Right atrium auricular region (tissue), 2 donors: Measurements from ENCODE around the gene PRRT2. TPM values are rescaled to one million over a fixed set of nuclear protein-coding genes. Genes with fewer than 3 reads are reported as not detected.

Experiments
- DNase-seq: peaks from one replicate; pipeline ENCODE4 v3.0.0-alpha.2; 2019; ENCODE audit warnings: low spot score
- H3K27ac ChIP-seq, 2 donors: fragments of 200-600 bp; sonication (generic); 1 replicate in 1 of 2; 2 replicates in 1 of 2; pipeline ENCODE4 v1.5.1; 2016 to 2019
- H3K27me3 ChIP-seq, 2 donors: fragments of 200-600 bp; sonication (generic); one replicate each; pipeline versions ENCODE4 v1.5.1 to v1.6.0; 2017 to 2019
- H3K36me3 ChIP-seq: fragments of 200-600 bp; sonication (generic); one replicate; pipeline ENCODE4 v1.5.1; 2016
- H3K4me1 ChIP-seq, 2 donors: fragments of 200-600 bp; sonication (generic); one replicate each; pipeline versions ENCODE4 v1.5.1 to v1.6.0; 2017 to 2019
- H3K4me3 ChIP-seq, 2 donors: fragments of 200-600 bp; sonication (generic); 1 replicate in 1 of 2; 2 replicates in 1 of 2; pipeline ENCODE4 v1.5.1; 2017 to 2019; ENCODE audit warnings: mild to moderate bottlenecking in 1 of 2, moderate library complexity in 1 of 2
- H3K9me3 ChIP-seq, 2 donors: fragments of 200-600 bp; sonication (generic); one replicate each; pipeline ENCODE4 v1.5.1; 2019
- total RNA-seq, 2 donors: library from RNA; depleted of rRNA; stranded (reverse); fragments of >200 nt; gene quantifications; one replicate each; pipeline ENCODE4 v1.1.0, GENCODE V29; 2016
- TF ChIP-seq, protein P1 (sequence below), 2 donors: fragments of 200-600 bp; sonication (generic); IDR thresholded peaks; one replicate each; pipeline ENCODE4 v1.5.1; 2019; ENCODE audit warnings: antibody characterized with exemption in 2 of 2

Gene PRRT2
- total RNA-seq, 2 donors from 2014 or later = 0.51 to 0.52 TPM

DNA sequence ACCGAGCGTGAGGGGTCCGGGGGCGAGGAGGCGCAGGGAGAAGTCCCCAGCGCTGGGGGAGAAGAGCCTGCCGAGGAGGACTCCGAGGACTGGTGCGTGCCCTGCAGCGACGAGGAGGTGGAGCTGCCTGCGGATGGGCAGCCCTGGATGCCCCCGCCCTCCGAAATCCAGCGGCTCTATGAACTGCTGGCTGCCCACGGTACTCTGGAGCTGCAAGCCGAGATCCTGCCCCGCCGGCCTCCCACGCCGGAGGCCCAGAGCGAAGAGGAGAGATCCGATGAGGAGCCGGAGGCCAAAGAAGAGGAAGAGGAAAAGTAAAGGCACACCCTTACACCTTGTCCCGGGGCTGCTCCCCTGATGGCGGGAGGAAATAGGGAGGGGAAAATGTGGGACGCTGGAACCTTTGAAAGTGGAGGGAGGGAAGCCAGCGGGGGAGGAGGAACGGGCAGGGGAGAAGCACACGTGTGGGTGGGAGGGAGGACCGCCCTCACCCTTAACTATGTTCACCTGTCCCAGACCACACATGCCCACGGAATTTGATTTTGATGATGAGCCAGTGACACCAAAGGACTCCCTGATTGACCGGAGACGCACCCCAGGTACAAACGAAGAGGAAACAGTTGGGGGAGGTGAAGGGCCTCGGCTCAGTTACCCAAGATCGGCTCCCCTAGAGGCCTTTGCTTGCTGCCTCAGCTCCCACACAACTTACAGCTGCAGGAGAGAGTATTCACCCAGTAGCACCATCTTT is 4.9 kb downstream of the PRRT2 start:
- no peaks in the 10 kb centered on the region for H3K27me3 ChIP-seq
- H3K4me1 ChIP-seq = peaks cover 0 to 74% of the 10 kb centered on the region in 2 donors
- TF ChIP-seq, protein P1, sequence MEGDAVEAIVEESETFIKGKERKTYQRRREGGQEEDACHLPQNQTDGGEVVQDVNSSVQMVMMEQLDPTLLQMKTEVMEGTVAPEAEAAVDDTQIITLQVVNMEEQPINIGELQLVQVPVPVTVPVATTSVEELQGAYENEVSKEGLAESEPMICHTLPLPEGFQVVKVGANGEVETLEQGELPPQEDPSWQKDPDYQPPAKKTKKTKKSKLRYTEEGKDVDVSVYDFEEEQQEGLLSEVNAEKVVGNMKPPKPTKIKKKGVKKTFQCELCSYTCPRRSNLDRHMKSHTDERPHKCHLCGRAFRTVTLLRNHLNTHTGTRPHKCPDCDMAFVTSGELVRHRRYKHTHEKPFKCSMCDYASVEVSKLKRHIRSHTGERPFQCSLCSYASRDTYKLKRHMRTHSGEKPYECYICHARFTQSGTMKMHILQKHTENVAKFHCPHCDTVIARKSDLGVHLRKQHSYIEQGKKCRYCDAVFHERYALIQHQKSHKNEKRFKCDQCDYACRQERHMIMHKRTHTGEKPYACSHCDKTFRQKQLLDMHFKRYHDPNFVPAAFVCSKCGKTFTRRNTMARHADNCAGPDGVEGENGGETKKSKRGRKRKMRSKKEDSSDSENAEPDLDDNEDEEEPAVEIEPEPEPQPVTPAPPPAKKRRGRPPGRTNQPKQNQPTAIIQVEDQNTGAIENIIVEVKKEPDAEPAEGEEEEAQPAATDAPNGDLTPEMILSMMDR (IDR thresholded peaks at IDR 0.05) = no peak
- DNase-seq = peak; percentile 77
- H3K27ac ChIP-seq = peak overlapping the region; percentile 94
- no peaks in the 10 kb centered on the region for H3K9me3 ChIP-seq
- peaks cover 10% of the 10 kb centered on the region for H3K36me3 ChIP-seq
- H3K4me3 ChIP-seq = peak overlapping the region; percentile 65 to 84

DNA sequence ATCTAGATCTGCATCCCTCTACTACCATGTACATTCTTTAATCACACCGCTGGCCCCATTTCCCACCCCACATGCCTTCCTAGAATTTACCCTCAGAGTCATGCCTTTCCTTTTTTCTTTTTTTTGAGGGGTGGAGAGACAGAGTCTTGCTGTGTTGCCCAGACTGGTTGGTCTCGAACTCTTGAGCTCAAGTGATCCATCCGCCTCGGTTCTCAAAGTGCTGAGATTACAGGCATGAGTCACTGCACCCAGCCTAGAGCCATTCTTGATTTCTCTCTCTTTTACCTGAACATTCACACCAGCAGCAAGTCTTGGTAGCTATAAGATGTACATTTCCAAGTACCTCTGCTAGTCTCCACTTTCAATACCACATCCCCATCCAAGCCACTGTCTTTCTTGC is 6.1 kb downstream of the PRRT2 start:
- Histone ChIP-seq H3K4me1 (peaks cover 0 to 73% of the 10 kb centered on the region in 2 donors), H3K9me3 (no peaks in the 10 kb centered on the region), H3K36me3 (peaks cover 10% of the 10 kb centered on the region), H3K4me3 (no peak overlapping the region), H3K27ac (no peak overlapping the region), H3K27me3 (no peaks in the 10 kb centered on the region)
- DNase-seq = no peak
- TF ChIP-seq, protein P1 (IDR thresholded peaks at IDR 0.05) = no peak

DNA sequence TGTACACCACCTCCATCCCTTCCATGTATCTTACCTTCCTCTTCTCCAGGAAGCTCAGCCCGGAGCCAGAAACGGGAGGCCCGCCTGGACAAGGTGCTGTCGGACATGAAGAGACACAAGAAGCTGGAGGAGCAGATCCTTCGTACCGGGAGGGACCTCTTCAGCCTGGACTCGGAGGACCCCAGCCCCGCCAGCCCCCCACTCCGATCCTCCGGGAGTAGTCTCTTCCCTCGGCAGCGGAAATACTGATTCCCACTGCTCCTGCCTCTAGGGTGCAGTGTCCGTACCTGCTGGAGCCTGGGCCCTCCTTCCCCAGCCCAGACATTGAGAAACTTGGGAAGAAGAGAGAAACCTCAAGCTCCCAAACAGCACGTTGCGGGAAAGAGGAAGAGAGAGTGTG is 7.5 kb downstream of the PRRT2 start:
- H3K4me1 ChIP-seq = peaks cover 0 to 76% of the 10 kb centered on the region in 2 donors
- peak overlapping the region in 1 of 2 donors; percentile 84 for H3K27ac ChIP-seq
- H3K4me3 ChIP-seq = no peak overlapping the region
- no peaks in the 10 kb centered on the region for H3K27me3 ChIP-seq
- no peaks in the 10 kb centered on the region for H3K9me3 ChIP-seq
- no peak for DNase-seq
- H3K36me3 ChIP-seq = peaks cover 10% of the 10 kb centered on the region
- TF ChIP-seq, protein P1 (IDR thresholded peaks at IDR 0.05) = no peak

DNA sequence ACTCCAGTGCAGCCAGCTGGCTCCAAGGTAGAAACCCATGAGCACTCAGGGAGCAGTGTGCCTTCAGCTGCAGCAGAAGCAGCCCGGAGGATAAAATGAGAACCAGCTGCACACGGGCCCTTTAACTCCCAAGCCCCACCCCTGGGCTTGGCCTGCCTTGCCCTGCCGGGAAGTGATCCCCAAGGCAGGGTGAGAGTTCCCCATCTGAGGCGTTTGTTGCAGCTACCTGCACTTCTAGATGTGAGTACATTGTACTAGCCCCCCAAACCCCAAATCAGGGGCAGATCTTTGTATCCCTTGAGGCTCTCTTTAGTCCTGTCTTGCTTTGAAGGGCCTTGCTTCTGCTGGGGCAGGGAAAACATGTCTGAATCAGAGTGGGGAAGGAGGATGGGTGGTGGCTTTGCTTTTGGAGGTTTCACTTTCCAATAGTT is 8.3 kb downstream of the PRRT2 start, which contains the start of gene MVP:
MVP (plus strand) TSS at position 192 of the 431 bp plus-strand sequence. CDS start 10,088 bp downstream, outside the sequence.
- TF ChIP-seq, protein P1 (IDR thresholded peaks at IDR 0.05) = no peak
- peak; percentile 82 for DNase-seq
- Histone ChIP-seq H3K4me1 (peaks cover 0 to 75% of the 10 kb centered on the region in 2 donors), H3K27ac (peak within 1 kb of the TSS; percentile 81 to 84), H3K4me3 (peak within 1 kb of the TSS; percentile 66 to 74), H3K9me3 (no peaks in the 10 kb centered on the region), H3K27me3 (no peaks in the 10 kb centered on the region), H3K36me3 (peaks cover 10% of the 10 kb centered on the region)

DNA sequence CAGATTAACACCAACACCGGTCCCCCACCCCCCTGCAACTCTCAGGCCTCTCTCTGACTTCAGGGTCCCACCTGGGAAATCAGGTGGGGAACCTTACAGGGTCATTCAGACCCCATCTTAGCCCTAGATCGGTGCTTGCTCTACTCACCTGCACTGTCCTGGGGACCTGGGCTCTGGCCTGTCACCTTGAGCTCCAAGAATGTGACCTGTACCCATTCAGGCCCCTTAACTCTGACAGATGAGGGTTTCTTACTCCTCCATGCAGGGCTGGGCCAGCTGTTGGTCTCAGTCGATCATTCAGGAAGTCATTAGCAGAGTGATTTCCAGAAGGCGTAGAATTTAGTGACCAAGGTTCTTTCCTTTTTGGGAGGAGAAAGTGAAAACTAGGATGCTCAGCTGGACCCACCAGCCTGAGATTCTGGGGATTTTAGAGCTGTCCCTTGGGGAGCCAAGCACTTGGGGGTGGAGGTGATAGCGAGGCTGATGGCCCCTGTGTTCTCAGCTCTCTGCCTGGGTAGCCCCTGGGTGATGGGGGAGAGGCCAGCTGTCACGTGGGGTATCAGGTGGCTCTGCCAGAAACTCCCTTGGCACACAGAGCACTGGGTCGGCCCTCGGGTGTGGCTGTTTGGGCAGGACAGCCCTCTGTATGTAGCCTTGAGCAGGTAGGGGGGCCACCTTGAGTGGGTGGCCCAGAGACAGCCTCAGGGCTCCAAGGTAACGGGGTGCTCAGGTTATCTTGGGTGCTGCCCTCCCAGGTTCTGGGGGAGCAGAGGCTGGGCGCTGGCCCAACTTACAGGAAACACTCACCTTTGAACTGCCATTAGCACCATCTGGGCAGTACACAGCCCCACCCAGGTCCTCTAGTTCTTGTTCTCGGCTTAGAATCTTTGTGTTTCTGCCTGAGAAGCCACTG is 9.0 kb downstream of the PRRT2 start:
- DNase-seq = no peak
- peaks cover 0 to 81% of the 10 kb centered on the region in 2 donors for H3K4me1 ChIP-seq

More for the DNA sequence above, 9.0 kb downstream of the PRRT2 start:
- TF ChIP-seq, protein P1 (IDR thresholded peaks at IDR 0.05) = no peak
- Histone ChIP-seq H3K27me3 (no peaks in the 10 kb centered on the region), H3K4me3 (peak overlapping the region; percentile 66 to 74), H3K36me3 (peaks cover 10% of the 10 kb centered on the region), H3K27ac (peak overlapping the region; percentile 81 to 84), H3K9me3 (no peaks in the 10 kb centered on the region)
